ENCODE data around the gene FUZ.

Gene FUZ

GRCh38 chr19:49850487-49851342 is 37.6 kb upstream of the FUZ start, which contains the start of gene PTOV1:
TSS of gene PTOV1 (plus strand) at chr19:49851159.
- Histone ChIP-seq H3K9ac (ENCODE audit: low read depth in 1 of 2, low read length in 2 of 2) (peak within 1 kb of the TSS; percentile 97 to 100), H3K27ac (ENCODE audit: low read depth, low read length) (peak within 1 kb of the TSS; percentile 100), H3K27me3 (ENCODE audit: control insufficient read depth in 1 of 2, insufficient read depth in 2 of 2, low read length in 2 of 2) (no peaks in the 10 kb centered on the region), H3K36me3 (ENCODE audit: control insufficient read depth in 1 of 2, insufficient read depth in 2 of 2, low read length in 2 of 2) (peaks cover 0 to 8% of the 10 kb centered on the region in 2 donors), H3K4me1 (ENCODE audit: control insufficient read depth in 1 of 2, insufficient read depth in 2 of 2, low read length in 2 of 2) (peaks cover 15 to 31% of the 10 kb centered on the region in 2 donors), H3K4me3 (ENCODE audit: low read depth in 1 of 2, low read length in 2 of 2) (peak within 1 kb of the TSS; percentile 85 to 92), H3K9me3 (ENCODE audit: control insufficient read depth in 1 of 2, low read length in 2 of 2) (no peaks in the 10 kb centered on the region)

DNA sequence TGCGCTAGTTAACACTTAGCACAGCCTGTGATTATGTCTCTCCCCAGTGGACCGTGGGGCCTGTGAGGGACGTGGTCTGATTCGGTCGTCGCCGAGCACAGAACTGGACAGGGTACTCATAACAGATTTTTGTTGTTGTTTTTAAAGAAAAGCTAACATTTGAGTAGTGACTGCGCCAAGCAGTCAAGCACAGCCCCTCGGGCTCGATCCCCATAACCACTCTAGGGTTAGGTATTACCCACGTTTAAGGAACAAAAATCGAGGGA is 37.1 kb upstream of the FUZ start:
- no peak overlapping the region for H3K27ac ChIP-seq (ENCODE audit: low read depth, low read length)
- H3K4me3 ChIP-seq (ENCODE audit: low read depth in 1 of 2, low read length in 2 of 2): peak overlapping the region; percentile 85 to 92
- H3K36me3 ChIP-seq (ENCODE audit: control insufficient read depth in 1 of 2, insufficient read depth in 2 of 2, low read length in 2 of 2): peaks cover 0 to 4% of the 10 kb centered on the region in 2 donors
- H3K9me3 ChIP-seq (ENCODE audit: control insufficient read depth in 1 of 2, low read length in 2 of 2): no peaks in the 10 kb centered on the region
- peaks cover 15 to 31% of the 10 kb centered on the region in 2 donors for H3K4me1 ChIP-seq (ENCODE audit: control insufficient read depth in 1 of 2, insufficient read depth in 2 of 2, low read length in 2 of 2)
- H3K9ac ChIP-seq (ENCODE audit: low read depth in 1 of 2, low read length in 2 of 2): peak overlapping the region; percentile 97 to 100
- no peaks in the 10 kb centered on the region for H3K27me3 ChIP-seq (ENCODE audit: control insufficient read depth in 1 of 2, insufficient read depth in 2 of 2, low read length in 2 of 2)

DNA sequence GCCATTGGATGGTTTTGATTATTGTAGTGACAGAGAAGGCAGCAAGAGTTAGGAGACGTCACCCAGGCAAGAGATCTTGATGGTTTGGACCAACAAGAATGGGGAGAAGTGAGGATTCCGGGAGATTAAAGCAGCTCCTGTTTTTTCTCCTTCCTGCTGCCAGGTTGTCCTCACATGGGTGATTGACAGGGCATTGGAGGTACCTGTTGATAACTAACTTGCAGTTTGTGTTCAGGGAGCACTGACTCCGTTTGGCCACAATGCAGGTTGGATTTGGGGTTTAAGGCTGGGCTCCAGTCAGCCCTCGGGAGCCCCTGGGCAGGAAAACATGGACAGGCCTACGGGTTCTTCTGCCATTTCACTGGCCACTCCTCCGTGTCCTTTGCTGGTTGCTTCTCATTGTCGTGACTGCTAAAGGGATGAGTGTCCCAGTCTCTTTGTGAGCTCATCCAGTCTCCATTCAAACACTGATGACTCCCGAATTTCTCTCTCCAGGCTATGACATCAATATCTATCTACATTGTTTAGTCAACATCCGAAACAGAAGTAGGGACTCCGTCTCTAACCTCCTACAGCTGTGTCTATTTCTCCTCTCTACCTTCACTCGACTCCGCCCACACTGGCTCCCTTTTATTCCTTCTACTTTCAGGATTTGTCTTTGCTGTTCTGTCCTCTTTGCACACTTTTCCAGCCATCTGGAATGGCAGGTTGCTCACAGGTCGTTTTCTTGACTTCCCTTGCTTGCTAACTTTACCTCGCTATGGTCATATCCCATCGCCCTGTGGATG is 36.5 kb upstream of the FUZ start:
- Histone ChIP-seq H3K27me3 (ENCODE audit: control insufficient read depth in 1 of 2, insufficient read depth in 2 of 2, low read length in 2 of 2) (no peaks in the 10 kb centered on the region), H3K4me3 (ENCODE audit: low read depth in 1 of 2, low read length in 2 of 2) (peak overlapping the region; percentile 85 to 92), H3K9me3 (ENCODE audit: control insufficient read depth in 1 of 2, low read length in 2 of 2) (no peaks in the 10 kb centered on the region), H3K9ac (ENCODE audit: low read depth in 1 of 2, low read length in 2 of 2) (peak overlapping the region; percentile 97 to 100), H3K27ac (ENCODE audit: low read depth, low read length) (no peak overlapping the region), H3K36me3 (ENCODE audit: control insufficient read depth in 1 of 2, insufficient read depth in 2 of 2, low read length in 2 of 2) (no peaks in the 10 kb centered on the region), H3K4me1 (ENCODE audit: control insufficient read depth in 1 of 2, insufficient read depth in 2 of 2, low read length in 2 of 2) (peaks cover 15 to 30% of the 10 kb centered on the region in 2 donors)

DNA sequence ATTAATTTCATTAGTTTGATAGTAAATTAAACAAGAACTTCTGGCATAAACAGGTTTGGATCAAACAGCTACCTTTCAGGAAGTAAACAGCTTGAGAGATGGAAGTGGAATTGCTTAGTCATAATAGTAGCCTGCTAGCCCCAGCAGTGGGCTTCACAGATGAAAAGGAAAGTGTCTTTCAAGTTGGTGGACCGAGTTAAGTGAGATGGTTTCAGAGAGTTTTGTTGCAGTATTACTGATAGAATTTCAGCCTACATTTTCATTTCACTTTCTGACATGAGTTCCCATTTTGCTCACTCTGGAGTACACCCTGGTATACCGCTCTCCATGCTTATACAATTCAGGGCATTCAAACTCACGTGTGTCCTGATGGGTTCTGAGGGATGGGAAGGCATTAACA is 35.8 kb upstream of the FUZ start:
- H3K27ac ChIP-seq (ENCODE audit: low read depth, low read length): no peak overlapping the region
- H3K36me3 ChIP-seq (ENCODE audit: control insufficient read depth in 1 of 2, insufficient read depth in 2 of 2, low read length in 2 of 2): no peaks in the 10 kb centered on the region
- no peaks in the 10 kb centered on the region for H3K27me3 ChIP-seq (ENCODE audit: control insufficient read depth in 1 of 2, insufficient read depth in 2 of 2, low read length in 2 of 2)
- no peaks in the 10 kb centered on the region for H3K9me3 ChIP-seq (ENCODE audit: control insufficient read depth in 1 of 2, low read length in 2 of 2)
- H3K4me1 ChIP-seq (ENCODE audit: control insufficient read depth in 1 of 2, insufficient read depth in 2 of 2, low read length in 2 of 2): peaks cover 15 to 23% of the 10 kb centered on the region in 2 donors
- H3K9ac ChIP-seq (ENCODE audit: low read depth in 1 of 2, low read length in 2 of 2): no peak overlapping the region
- no peak overlapping the region for H3K4me3 ChIP-seq (ENCODE audit: low read depth in 1 of 2, low read length in 2 of 2)

GRCh38 chr19:49847731-49848696 is 34.9 kb upstream of the FUZ start:
- Histone ChIP-seq H3K9me3 (ENCODE audit: control insufficient read depth in 1 of 2, low read length in 2 of 2) (no peaks in the 10 kb centered on the region), H3K27me3 (ENCODE audit: control insufficient read depth in 1 of 2, insufficient read depth in 2 of 2, low read length in 2 of 2) (no peaks in the 10 kb centered on the region), H3K4me1 (ENCODE audit: control insufficient read depth in 1 of 2, insufficient read depth in 2 of 2, low read length in 2 of 2) (peaks cover 15 to 18% of the 10 kb centered on the region in 2 donors), H3K9ac (ENCODE audit: low read depth in 1 of 2, low read length in 2 of 2) (no peak overlapping the region), H3K4me3 (ENCODE audit: low read depth in 1 of 2, low read length in 2 of 2) (no peak overlapping the region), H3K27ac (ENCODE audit: low read depth, low read length) (no peak overlapping the region), H3K36me3 (ENCODE audit: control insufficient read depth in 1 of 2, insufficient read depth in 2 of 2, low read length in 2 of 2) (no peaks in the 10 kb centered on the region)

DNA sequence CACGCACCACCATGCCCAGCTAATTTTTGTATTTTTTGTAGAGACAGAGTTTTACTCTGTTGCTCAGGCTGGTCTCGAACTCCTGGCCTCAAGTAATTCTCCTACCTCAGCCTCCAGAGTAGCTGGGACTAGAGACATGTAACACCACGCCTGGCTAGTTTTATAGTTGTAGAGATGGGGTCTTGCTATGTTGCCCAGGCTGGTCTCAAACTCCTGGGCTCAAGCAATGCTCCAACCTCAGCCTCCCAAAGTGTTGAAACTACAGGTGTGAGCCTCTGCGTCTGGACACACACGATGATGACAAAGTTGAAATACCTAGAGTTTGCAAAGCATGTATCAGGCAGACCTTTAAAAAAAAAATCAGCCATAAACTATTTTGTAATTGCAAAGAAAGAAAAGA is 33.3 kb upstream of the FUZ start:
- peaks cover 4 to 7% of the 10 kb centered on the region in 2 donors for H3K4me1 ChIP-seq (ENCODE audit: control insufficient read depth in 1 of 2, insufficient read depth in 2 of 2, low read length in 2 of 2)
- H3K9me3 ChIP-seq (ENCODE audit: control insufficient read depth in 1 of 2, low read length in 2 of 2): no peaks in the 10 kb centered on the region
- no peak overlapping the region for H3K27ac ChIP-seq (ENCODE audit: low read depth, low read length)
- H3K4me3 ChIP-seq (ENCODE audit: low read depth in 1 of 2, low read length in 2 of 2): no peak overlapping the region
- no peak overlapping the region for H3K9ac ChIP-seq (ENCODE audit: low read depth in 1 of 2, low read length in 2 of 2)
- H3K36me3 ChIP-seq (ENCODE audit: control insufficient read depth in 1 of 2, insufficient read depth in 2 of 2, low read length in 2 of 2): no peaks in the 10 kb centered on the region
- no peaks in the 10 kb centered on the region for H3K27me3 ChIP-seq (ENCODE audit: control insufficient read depth in 1 of 2, insufficient read depth in 2 of 2, low read length in 2 of 2)

- no peaks in the 10 kb centered on the region for H3K36me3 ChIP-seq (ENCODE audit: control insufficient read depth in 1 of 2, insufficient read depth in 2 of 2, low read length in 2 of 2)
Measured at GRCh38 chr19:49845414-49845813, 32.3 kb upstream of the FUZ start.

GRCh38 chr19:49844138-49845095 is 31.3 kb upstream of the FUZ start:
- Histone ChIP-seq H3K9ac (ENCODE audit: low read depth in 1 of 2, low read length in 2 of 2) (no peak overlapping the region), H3K9me3 (ENCODE audit: control insufficient read depth in 1 of 2, low read length in 2 of 2) (no peaks in the 10 kb centered on the region), H3K4me1 (ENCODE audit: control insufficient read depth in 1 of 2, insufficient read depth in 2 of 2, low read length in 2 of 2) (no peaks in the 10 kb centered on the region), H3K27ac (ENCODE audit: low read depth, low read length) (no peak overlapping the region), H3K36me3 (ENCODE audit: control insufficient read depth in 1 of 2, insufficient read depth in 2 of 2, low read length in 2 of 2) (peaks cover 0 to 5% of the 10 kb centered on the region in 2 donors), H3K27me3 (ENCODE audit: control insufficient read depth in 1 of 2, insufficient read depth in 2 of 2, low read length in 2 of 2) (no peaks in the 10 kb centered on the region), H3K4me3 (ENCODE audit: low read depth in 1 of 2, low read length in 2 of 2) (no peak overlapping the region)

More at GRCh38 chr19:49845414-49845813, 32.3 kb upstream of the FUZ start:
- H3K4me3 ChIP-seq (ENCODE audit: low read depth in 1 of 2, low read length in 2 of 2): no peak overlapping the region
- H3K9ac ChIP-seq (ENCODE audit: low read depth in 1 of 2, low read length in 2 of 2): no peak overlapping the region
- H3K27ac ChIP-seq (ENCODE audit: low read depth, low read length): no peak overlapping the region
- H3K4me1 ChIP-seq (ENCODE audit: control insufficient read depth in 1 of 2, insufficient read depth in 2 of 2, low read length in 2 of 2): peaks cover 4 to 7% of the 10 kb centered on the region in 2 donors
- no peaks in the 10 kb centered on the region for H3K9me3 ChIP-seq (ENCODE audit: control insufficient read depth in 1 of 2, low read length in 2 of 2)
- H3K27me3 ChIP-seq (ENCODE audit: control insufficient read depth in 1 of 2, insufficient read depth in 2 of 2, low read length in 2 of 2): no peaks in the 10 kb centered on the region

- Histone ChIP-seq H3K9ac (ENCODE audit: low read depth in 1 of 2, low read length in 2 of 2) (no peak overlapping the region), H3K9me3 (ENCODE audit: control insufficient read depth in 1 of 2, low read length in 2 of 2) (no peaks in the 10 kb centered on the region), H3K4me3 (ENCODE audit: low read depth in 1 of 2, low read length in 2 of 2) (no peak overlapping the region), H3K27ac (ENCODE audit: low read depth, low read length) (no peak overlapping the region), H3K4me1 (ENCODE audit: control insufficient read depth in 1 of 2, insufficient read depth in 2 of 2, low read length in 2 of 2) (no peaks in the 10 kb centered on the region), H3K27me3 (ENCODE audit: control insufficient read depth in 1 of 2, insufficient read depth in 2 of 2, low read length in 2 of 2) (no peaks in the 10 kb centered on the region), H3K36me3 (ENCODE audit: control insufficient read depth in 1 of 2, insufficient read depth in 2 of 2, low read length in 2 of 2) (peaks cover 1 to 17% of the 10 kb centered on the region in 2 donors)
Measured at GRCh38 chr19:49843265-49843664, 30.2 kb upstream of the FUZ start.

Measured in duodenal mucosa (tissue), 2 donors.